GM11168 (cell line): ENCODE data around the gene ARHGAP6.
"Not testable (repeated sequence)": the region's sequence is repeated elsewhere in the genome, so short reads cannot be mapped to it uniquely, and the experiment has no call there.

Experiments used
- in situ Hi-C: fragments of 300-500 bp; cut with MboI; formaldehyde crosslinking; loops from one replicate; pipeline ENCODE4 v1.12.0; 2022; ENCODE audit warnings: low sequenced_read_pairs; ENCODE audit not compliant: unreplicated experiment

The ARHGAP6 gene

GRCh38 chrX:11648705-11649519, 16.8 kb downstream of the ARHGAP6 start:
- in situ Hi-C loops: no loop called here

- in situ Hi-C loops: no loop called here
Measured at GRCh38 chrX:11647138-11647537, 18.6 kb downstream of the ARHGAP6 start.

- in situ Hi-C loops: no loop called here
Measured at GRCh38 chrX:11641349-11642065, 24.2 kb downstream of the ARHGAP6 start.

- in situ Hi-C loops: no loop called here
Measured at GRCh38 chrX:11640089-11640488, 25.6 kb downstream of the ARHGAP6 start.

GRCh38 chrX:11632732-11633131, 33.0 kb downstream of the ARHGAP6 start:
- in situ Hi-C loops: no loop called here

GRCh38 chrX:11629593-11630211, 36.0 kb downstream of the ARHGAP6 start:
- in situ Hi-C loops: no loop called here

GRCh38 chrX:11628399-11628798, 37.3 kb downstream of the ARHGAP6 start:
- in situ Hi-C loops: no loop called here

- in situ Hi-C loops: no loop called here
Measured at GRCh38 chrX:11626351-11626750, 39.4 kb downstream of the ARHGAP6 start.

GRCh38 chrX:11619441-11619840, 46.3 kb downstream of the ARHGAP6 start:
- in situ Hi-C loops: no loop called here

GRCh38 chrX:11614253-11614652, 51.5 kb downstream of the ARHGAP6 start:
- in situ Hi-C loops: not testable (repeated sequence)

- in situ Hi-C loops: no loop called here
Measured at GRCh38 chrX:11611965-11612364, 53.8 kb downstream of the ARHGAP6 start.

GRCh38 chrX:11611161-11611560, 54.6 kb downstream of the ARHGAP6 start:
- in situ Hi-C loops: no loop called here

GRCh38 chrX:11609109-11609508, 56.6 kb downstream of the ARHGAP6 start:
- in situ Hi-C loops: no loop called here

GRCh38 chrX:11606408-11606807, 59.3 kb downstream of the ARHGAP6 start:
- in situ Hi-C loops: no loop called here

GRCh38 chrX:11600578-11600977, 65.1 kb downstream of the ARHGAP6 start:
- in situ Hi-C loops: no loop called here

- in situ Hi-C loops: no loop called here
Measured at GRCh38 chrX:11597479-11597878, 68.2 kb downstream of the ARHGAP6 start.

- in situ Hi-C loops: no loop called here
Measured at GRCh38 chrX:11591723-11592346, 73.9 kb downstream of the ARHGAP6 start.

GRCh38 chrX:11589641-11590040, 76.1 kb downstream of the ARHGAP6 start:
- in situ Hi-C loops: no loop called here

- in situ Hi-C loops: no loop called here
Measured at GRCh38 chrX:11588097-11588496, 77.6 kb downstream of the ARHGAP6 start.

- in situ Hi-C loops: no loop called here
Measured at GRCh38 chrX:11585174-11585573, 80.5 kb downstream of the ARHGAP6 start.

GRCh38 chrX:11580789-11581188, 84.9 kb downstream of the ARHGAP6 start:
- in situ Hi-C loops: no loop called here
